Esophagus muscularis mucosa (tissue), 4 donors: ENCODE data around the gene RNU5B-1. TPM values are rescaled to one million over a fixed set of nuclear protein-coding genes. Genes with fewer than 3 reads are reported as not detected.
"Not testable (repeated sequence)": the region's sequence is repeated elsewhere in the genome, so short reads cannot be mapped to it uniquely, and the experiment has no call there.

ENCODE experiments used
- DNase-seq: peaks from one replicate; pipeline ENCODE4 v3.0.0-alpha.2; 2017; ENCODE audit errors: extremely low spot score
- H3K27ac ChIP-seq, 4 donors: fragments of 200-600 bp; sonication (generic); replicated peaks in 1 of 4; 1 replicate in 3 of 4; 2 replicates in 1 of 4; pipeline ENCODE4 v1.5.1; 2016 to 2019; ENCODE audit warnings: mild to moderate bottlenecking in 1 of 4
- H3K27me3 ChIP-seq, 4 donors: fragments of 200-600 bp; sonication (generic); one replicate each; pipeline versions ENCODE4 v1.5.1 to v1.6.0; 2016 to 2019
- H3K36me3 ChIP-seq, 4 donors: fragments of 200-600 bp; sonication (generic); one replicate each; pipeline ENCODE4 v1.5.1; 2016 to 2019
- H3K4me1 ChIP-seq, 4 donors: fragments of 200-600 bp; sonication (generic); one replicate each; pipeline ENCODE4 v1.5.1; 2016 to 2019
- H3K4me3 ChIP-seq, 4 donors: fragments of 200-600 bp; sonication (generic); 1 replicate in 2 of 4; 2 replicates in 2 of 4; pipeline ENCODE4 v1.5.1; 2016 to 2019; ENCODE audit warnings: mild to moderate bottlenecking in 4 of 4, moderate library complexity in 1 of 4
- H3K9me3 ChIP-seq, 4 donors: fragments of 200-600 bp; sonication (generic); 1 replicate in 3 of 4; 2 replicates in 1 of 4; pipeline ENCODE4 v1.5.1; 2016 to 2019
- EP300 ChIP-seq: sonication (generic); formaldehyde crosslinking; IDR thresholded peaks from one replicate; pipeline ENCODE4 v1.6.1; 2017; ENCODE audit warnings: antibody characterized with exemption
- POLR2A ChIP-seq: fragments of 450-650 bp; IDR thresholded peaks from one replicate; pipeline ENCODE4 v1.6.1; 2017; ENCODE audit warnings: antibody characterized with exemption, moderate library complexity, mild to moderate bottlenecking, low read depth
- POLR2AphosphoS5 ChIP-seq, 2 donors: sonication (generic); formaldehyde crosslinking; IDR thresholded peaks; one replicate each; pipeline ENCODE4 v1.6.1; 2017; ENCODE audit warnings: antibody characterized with exemption in 2 of 2
- WGBS: methylation state at CpG from one replicate; pipeline ENCODE4 v1.1.5; 2018; 5-methylcytosine and 5-hydroxymethylcytosine counted together
- intact Hi-C: fragments of 100-400 bp; cut with DNase I; formaldehyde crosslinking; loops from one replicate; pipeline ENCODE4 v1.15.1; 2023
- total RNA-seq, 4 donors: library from RNA; depleted of rRNA; stranded (reverse); fragments of >200 nt; gene quantifications; one replicate each; pipeline versions ENCODE4 v1.1.0 to v1.2.1, GENCODE V29; 2016
- TF ChIP-seq, protein P1 (sequence below), 3 experiments: fragments of 200-600 bp in 2 of 3; fragments of 450-650 bp in 1 of 3; sonication (generic) in 2 of 3; IDR thresholded peaks; one replicate each; pipeline ENCODE4 v1.5.1; 2017 to 2019; ENCODE audit warnings: antibody characterized with exemption in 3 of 3, mild to moderate bottlenecking in 2 of 3, moderate library complexity in 1 of 3

RNU5B-1 gene
- total RNA-seq, 4 donors from 2014 or later, result not detected

GRCh38 chr15:65268411-65268810 lies 36.1 kb upstream of the RNU5B-1 start:
- Histone ChIP-seq H3K9me3 (no peaks in the 10 kb centered on the region), H3K36me3 (peaks cover 0 to 47% (median 26%) of the 10 kb centered on the region in 4 donors), H3K27me3 (no peaks in the 10 kb centered on the region), H3K4me1 (peaks cover 10 to 38% (median 28%) of the 10 kb centered on the region in 4 donors), H3K4me3 (no peak overlapping the region), H3K27ac (no peak overlapping the region)
- DNase-seq, result no peak
- intact Hi-C loops, result no loop called here
- WGBS, result 97% methylated on average over 4 of the region's 4 CpGs
- TF ChIP-seq, protein P1, sequence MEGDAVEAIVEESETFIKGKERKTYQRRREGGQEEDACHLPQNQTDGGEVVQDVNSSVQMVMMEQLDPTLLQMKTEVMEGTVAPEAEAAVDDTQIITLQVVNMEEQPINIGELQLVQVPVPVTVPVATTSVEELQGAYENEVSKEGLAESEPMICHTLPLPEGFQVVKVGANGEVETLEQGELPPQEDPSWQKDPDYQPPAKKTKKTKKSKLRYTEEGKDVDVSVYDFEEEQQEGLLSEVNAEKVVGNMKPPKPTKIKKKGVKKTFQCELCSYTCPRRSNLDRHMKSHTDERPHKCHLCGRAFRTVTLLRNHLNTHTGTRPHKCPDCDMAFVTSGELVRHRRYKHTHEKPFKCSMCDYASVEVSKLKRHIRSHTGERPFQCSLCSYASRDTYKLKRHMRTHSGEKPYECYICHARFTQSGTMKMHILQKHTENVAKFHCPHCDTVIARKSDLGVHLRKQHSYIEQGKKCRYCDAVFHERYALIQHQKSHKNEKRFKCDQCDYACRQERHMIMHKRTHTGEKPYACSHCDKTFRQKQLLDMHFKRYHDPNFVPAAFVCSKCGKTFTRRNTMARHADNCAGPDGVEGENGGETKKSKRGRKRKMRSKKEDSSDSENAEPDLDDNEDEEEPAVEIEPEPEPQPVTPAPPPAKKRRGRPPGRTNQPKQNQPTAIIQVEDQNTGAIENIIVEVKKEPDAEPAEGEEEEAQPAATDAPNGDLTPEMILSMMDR (IDR thresholded peaks at IDR 0.05), result no peak
- no peak for TF ChIP-seq POLR2A
- no peak for TF ChIP-seq EP300
- no peak for TF ChIP-seq POLR2AphosphoS5 (IDR thresholded peaks at IDR 0.05)

GRCh38 chr15:65270811-65271545 lies 33.5 kb upstream of the RNU5B-1 start:
- Histone ChIP-seq H3K27ac (peak overlapping the region; percentile 64 to 74 (median 68)), H3K4me1 (peaks cover 9 to 21% (median 12%) of the 10 kb centered on the region in 4 donors), H3K36me3 (peaks cover 0 to 32% (median 19%) of the 10 kb centered on the region in 4 donors)
- not testable (repeated sequence) for H3K27me3 ChIP-seq, H3K9me3 ChIP-seq, H3K4me3 ChIP-seq
- peak; percentile 93 for DNase-seq
- TF ChIP-seq POLR2AphosphoS5 (IDR thresholded peaks at IDR 0.05), result peak; percentile 54 to 67
- TF ChIP-seq, protein P1 (IDR thresholded peaks at IDR 0.05), result peak; percentile 77 to 89 (median 86)
- WGBS, result 44% methylated on average over 15 of the region's 15 CpGs
- intact Hi-C loops, result loop anchor here (1.0 kb wide), 1 partner anchor 82 kb away; no protein-coding TSS in a partner anchor

DNA sequence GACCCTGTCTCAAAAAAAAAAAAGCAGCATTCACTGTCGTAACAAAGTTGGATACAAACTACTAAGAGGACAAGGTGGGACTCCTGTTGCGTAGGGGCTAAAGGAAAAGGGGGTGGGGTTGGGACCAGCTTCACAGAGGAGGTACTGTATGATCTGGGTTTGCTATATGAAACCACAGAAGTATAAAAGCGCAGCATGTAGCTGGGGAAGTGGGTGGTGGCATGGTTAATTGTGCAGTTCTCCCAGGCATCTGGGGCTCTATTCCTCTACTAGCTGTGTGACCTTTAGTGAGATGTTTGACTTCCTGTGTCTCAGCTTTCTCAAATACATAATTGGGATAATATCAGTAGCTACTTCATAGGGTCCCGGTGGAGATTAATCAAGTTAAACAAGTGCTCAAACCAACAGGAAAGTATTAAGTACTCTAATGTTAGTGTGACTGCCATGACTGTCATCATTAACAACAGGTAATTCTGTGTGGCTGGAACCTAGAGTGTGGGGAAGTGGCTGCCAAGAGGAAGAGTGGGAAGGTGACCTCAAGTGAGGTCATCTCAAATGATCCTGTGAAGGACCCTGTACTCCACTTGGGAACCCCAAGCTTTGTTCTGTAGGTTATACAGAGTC lies 29.3 kb upstream of the RNU5B-1 start:
- no peaks in the 10 kb centered on the region for H3K9me3 ChIP-seq
- H3K4me3 ChIP-seq, result no peak overlapping the region
- H3K4me1 ChIP-seq, result peaks cover 7 to 25% (median 12%) of the 10 kb centered on the region in 4 donors
- intact Hi-C loops, result no loop called here
- TF ChIP-seq POLR2A (no peak), POLR2AphosphoS5 (IDR thresholded peaks at IDR 0.05) (no peak), EP300 (no peak)
- TF ChIP-seq, protein P1 (IDR thresholded peaks at IDR 0.05), result no peak
- H3K27ac ChIP-seq, result no peak overlapping the region
- peaks cover 0 to 22% (median 2%) of the 10 kb centered on the region in 4 donors for H3K36me3 ChIP-seq
- no peak for DNase-seq
- 89% methylated on average over 4 of the region's 4 CpGs for WGBS
- H3K27me3 ChIP-seq, result no peaks in the 10 kb centered on the region

- 77% methylated on average over 2 of the region's 2 CpGs for WGBS
- Histone ChIP-seq H3K9me3 (no peaks in the 10 kb centered on the region), H3K4me1 (peaks cover 2 to 20% (median 8%) of the 10 kb centered on the region in 4 donors), H3K27me3 (no peaks in the 10 kb centered on the region), H3K4me3 (no peak overlapping the region), H3K27ac (no peak overlapping the region), H3K36me3 (peaks cover 0 to 17% (median 0%) of the 10 kb centered on the region in 4 donors)
- intact Hi-C loops, result no loop called here
- TF ChIP-seq POLR2AphosphoS5 (IDR thresholded peaks at IDR 0.05), result no peak
- TF ChIP-seq EP300, result no peak
- no peak for TF ChIP-seq POLR2A
- TF ChIP-seq, protein P1 (IDR thresholded peaks at IDR 0.05), result no peak
- no peak for DNase-seq
Observed at GRCh38 chr15:65275728-65276126, 28.8 kb upstream of the RNU5B-1 start.
